Measurements from ENCODE around the gene TBCB.
"Not testable (repeated sequence)": the region's sequence is repeated elsewhere in the genome, so short reads cannot be mapped to it uniquely, and the experiment has no call there.

The TBCB gene

DNA sequence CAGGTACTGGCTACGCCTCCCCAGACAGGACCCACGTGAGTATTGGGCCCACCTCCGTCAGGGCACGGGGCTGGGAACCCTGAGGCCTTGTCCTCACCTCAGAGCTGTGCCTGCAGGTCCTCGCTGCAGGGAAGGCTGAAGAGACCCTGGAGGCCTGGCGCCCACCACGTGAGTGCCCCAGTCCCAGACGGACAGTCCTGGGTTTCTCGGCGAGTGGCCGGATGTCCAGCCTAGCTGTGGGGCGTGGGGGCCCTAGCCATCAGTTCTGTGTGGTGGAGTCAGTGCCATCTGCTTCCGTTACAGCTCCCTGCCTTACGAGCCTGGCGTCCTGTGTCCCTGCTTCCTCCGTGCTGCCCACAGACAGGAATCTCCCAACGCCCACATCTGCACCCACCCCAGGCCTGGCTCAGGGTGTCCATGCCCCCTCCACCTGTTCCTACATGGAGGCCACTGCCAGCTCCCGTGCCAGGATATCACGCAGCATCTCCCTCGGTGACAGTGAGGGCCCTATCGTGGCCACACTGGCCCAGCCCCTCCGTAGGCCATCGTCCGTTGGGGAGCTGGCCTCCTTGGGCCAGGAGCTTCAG is 12.1 kb upstream of the TBCB start:
- DNase-seq: no peak

- no peak for DNase-seq
Measured at GRCh38 chr19:36103842-36104552, 11.3 kb upstream of the TBCB start.

GRCh38 chr19:36106441-36106840 is 8.8 kb upstream of the TBCB start:
- DNase-seq: no peak

- no peak for DNase-seq
Measured at GRCh38 chr19:36106991-36107390, 8.3 kb upstream of the TBCB start.

DNA sequence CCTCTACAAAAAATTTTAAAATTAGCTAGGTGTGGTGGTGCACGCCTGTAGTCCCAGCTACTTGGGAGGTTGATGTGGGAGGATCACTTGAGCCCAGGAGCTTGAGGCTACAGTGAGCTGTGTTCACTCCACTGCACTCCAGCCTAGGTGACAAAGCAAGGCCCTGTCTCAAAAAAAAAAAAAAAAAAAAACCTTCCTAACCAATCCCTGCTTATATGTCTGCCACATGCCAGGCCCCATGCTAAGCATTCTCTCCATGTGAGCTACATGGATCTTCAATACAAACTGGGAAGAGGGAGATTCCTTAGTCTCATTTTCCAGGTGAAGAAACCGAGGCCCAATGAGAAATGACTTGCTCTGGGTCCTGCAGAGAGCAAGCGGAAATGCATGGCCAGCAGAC is 6.6 kb upstream of the TBCB start:
- no peak for DNase-seq

- no peak for DNase-seq
Measured at GRCh38 chr19:36110487-36111199, 4.6 kb upstream of the TBCB start, which contains the start of gene OVOL3. Gene OVOL3, plus strand, starts transcription at chr19:36111143. Its CDS starts 60 bp downstream, at chr19:36111203.

DNA sequence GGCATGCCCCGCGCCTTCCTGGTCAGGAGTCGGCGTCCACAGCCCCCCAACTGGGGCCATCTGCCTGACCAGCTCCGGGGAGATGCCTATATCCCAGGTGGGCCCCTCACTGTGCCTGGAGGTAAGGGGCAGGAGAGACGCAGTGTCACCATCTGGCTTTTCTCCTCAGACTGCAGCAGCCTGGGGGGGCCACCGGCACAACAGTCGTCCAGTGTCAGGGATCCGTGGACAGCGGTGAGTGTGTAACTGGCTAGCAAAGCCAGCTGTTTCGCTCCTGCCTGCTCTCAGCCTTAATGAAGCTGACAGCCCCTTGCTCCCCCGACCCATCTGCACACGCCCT is 4.1 kb upstream of the TBCB start:
- no peak for DNase-seq

GRCh38 chr19:36112678-36113077 is 2.6 kb upstream of the TBCB start:
- no peak for DNase-seq

- no peak for DNase-seq
Measured at GRCh38 chr19:36113425-36113824, 1.8 kb upstream of the TBCB start.

GRCh38 chr19:36113894-36114720 is 1.2 kb upstream of the TBCB start:
- DNase-seq: peak; percentile 32

DNA sequence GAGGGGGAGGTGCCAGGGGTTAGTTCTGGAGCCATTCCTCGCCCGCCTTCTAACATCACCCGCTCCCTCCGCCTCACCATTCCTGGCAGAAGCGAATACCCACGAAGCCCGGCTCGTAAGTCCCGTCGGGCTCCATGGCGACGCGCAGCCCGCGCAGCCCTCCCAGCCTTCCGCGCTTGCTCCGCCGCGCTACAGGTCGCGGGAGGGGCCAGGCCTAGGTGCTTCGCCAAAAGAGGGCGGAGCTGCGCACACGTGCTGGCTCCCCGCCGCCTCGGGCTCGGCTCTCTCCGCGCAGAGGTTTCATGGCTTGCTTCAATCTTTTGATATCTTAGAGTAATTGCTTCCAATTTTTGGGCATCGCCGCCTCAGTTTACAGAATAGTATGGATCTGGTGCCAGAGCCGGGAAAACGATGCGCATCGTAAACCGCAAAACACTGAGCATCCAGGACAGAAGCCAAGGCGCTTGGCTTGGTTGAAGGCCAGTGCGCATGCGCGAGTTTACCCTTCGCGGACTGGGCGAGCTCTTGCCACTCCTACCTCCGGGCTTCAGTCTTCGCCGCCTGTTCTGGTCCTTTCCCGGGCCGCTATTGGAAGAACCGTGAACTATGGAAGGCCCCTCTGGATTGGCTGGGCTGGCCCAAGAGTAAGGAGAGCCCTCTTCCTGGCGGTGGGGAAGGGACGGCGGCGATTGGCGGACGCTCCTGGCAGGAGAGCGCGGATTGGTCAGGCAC is 381 bp upstream of the TBCB start, which contains the start of gene POLR2I:
Gene POLR2I, minus strand, starts transcription at position 155 of the 732 bp plus-strand sequence. Its CDS starts 19 bp downstream, at position 136.
- peak; percentile 99 for DNase-seq

GRCh38 chr19:36116344-36116637 is 1.0 kb downstream of the TBCB start:
- no peak for DNase-seq

DNA sequence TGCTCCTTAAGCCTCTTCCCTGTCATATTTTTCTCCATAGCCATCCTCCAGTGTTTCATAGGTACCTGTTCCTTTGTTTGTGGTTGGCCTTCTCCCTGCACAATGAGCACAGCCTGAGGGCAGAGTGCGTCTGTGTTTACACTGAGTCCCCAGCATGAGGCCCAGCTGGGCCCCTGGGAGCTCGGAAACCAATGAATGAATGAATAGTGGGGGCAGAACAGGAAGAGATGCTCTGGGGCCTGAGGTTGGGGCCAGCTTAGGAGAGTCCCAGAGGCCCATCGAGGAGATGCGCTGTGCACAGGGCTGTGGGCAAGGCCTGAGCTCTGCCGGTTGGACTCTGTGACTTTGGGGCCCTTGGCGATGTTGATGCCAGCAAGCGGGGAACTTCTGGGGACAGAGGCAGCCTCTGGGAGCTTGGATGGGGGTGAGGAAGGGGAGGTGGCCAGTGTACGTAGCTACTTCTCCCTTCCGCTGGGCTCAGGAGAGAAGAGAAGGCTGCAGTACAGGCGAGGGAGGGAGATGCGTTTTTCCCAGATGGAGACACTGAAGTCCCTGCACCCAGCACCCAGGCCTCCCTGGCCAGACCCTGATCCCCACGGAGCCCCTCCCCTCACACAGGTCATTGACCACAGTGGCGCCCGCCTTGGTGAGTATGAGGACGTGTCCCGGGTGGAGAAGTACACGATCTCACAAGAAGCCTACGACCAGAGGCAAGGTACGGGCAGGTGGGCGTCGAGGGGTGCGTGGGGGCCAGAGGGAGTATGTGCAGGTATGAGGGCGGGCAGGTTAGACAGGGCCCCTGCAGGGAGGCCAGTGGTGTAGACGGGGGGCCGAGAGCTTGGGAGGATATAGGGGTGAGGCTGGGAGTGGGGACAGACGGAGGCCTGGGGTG is 5.1 kb downstream of the TBCB start:
- no peak for DNase-seq

GRCh38 chr19:36120984-36121358 is 5.7 kb downstream of the TBCB start:
- DNase-seq: no peak

GRCh38 chr19:36121486-36122124 is 6.3 kb downstream of the TBCB start:
- no peak for DNase-seq

DNA sequence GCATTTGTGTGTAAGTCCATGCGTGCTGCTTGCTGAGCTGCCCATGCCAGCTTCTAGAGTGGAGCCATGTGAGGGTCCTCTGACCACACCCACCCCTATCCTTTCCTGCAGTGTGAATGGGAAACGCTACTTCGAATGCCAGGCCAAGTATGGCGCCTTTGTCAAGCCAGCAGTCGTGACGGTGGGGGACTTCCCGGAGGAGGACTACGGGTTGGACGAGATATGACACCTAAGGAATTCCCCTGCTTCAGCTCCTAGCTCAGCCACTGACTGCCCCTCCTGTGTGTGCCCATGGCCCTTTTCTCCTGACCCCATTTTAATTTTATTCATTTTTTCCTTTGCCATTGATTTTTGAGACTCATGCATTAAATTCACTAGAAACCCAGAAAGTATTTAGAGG is 10.3 kb downstream of the TBCB start:
- DNase-seq: no peak

- DNase-seq: no peak
Measured at GRCh38 chr19:36128392-36128736, 13.1 kb downstream of the TBCB start.

DNA sequence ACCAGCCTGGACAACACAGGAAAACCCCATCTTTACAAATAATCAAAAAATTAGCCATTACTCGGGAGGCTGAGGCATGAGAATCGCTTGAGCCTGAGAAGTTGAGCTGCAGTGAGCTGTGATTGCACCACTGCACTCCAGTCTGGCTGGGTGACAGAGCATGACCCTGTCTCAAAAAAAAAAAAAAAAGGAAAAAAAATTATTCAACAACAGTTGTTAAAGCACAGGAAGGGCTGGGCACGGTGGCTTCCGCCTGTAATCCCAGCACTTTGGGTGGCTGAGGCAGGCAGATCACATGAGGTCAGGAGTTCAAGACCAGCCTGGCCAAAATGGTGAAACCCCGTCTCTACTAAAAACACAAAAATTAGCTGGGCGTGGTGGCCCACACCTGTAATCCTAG is 16.0 kb downstream of the TBCB start:
- not testable (repeated sequence) for DNase-seq

GRCh38 chr19:36134867-36135266 is 19.6 kb downstream of the TBCB start:
- not testable (repeated sequence) for DNase-seq

DNA sequence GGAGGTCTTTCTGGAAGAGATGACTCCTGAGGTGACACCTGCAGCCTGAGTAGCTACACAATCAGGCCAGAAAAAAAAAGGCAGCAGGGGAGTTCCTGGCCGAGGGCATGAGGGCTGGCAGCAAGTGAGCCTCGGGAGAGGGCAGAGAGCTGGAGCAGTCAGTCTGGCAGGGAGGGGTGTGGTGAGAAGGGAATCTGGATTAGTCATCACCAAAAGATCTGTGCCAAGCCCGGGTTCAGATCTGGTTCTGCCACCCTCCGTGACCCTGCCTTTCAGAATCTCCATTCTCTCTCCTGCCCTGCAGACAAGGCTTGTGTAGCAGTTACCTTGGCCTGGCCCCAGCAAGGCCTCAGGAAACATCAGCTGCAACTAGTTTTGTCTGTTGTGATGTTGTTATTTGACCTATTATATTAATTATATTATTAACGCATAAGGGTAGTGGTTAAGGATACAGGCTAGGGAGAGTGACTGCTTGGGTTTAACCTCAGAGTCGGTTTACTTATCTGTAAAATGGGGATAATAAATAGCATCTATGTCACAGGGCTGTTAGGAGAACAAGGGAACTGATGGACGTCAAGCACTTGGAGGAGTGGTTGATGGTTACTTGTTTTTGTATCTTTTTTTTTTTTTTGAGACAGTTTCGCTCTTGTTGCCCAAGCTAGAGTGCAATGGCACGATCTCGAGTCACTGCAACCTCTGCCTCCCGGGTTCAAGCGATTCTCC is 21.9 kb downstream of the TBCB start:
- DNase-seq: peak; percentile 74

DNA sequence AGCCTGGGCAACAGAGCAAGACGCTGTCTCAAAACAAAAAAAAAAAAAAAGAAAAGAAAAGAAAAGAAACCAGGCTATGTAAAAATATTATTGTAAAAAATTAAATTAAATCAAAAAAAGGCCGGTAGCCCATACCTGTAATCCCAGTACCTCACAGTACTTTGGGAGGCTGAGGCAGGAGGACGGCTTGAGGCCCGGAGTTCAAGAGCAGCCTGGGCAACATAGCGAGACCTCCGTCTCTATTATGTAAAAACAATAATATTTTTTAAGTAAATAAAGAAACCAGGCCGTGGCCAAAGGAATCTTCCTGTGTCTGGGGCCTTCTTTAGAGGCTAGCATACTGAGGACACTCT is 23.8 kb downstream of the TBCB start:
- no peak for DNase-seq

All from DMS79 treated with DMSO at 0.1 percent for 48 hours (cell line).